Left lobe of liver (tissue), 2 donors: ENCODE measurements around the gene UGT1A9. TPM values are rescaled to one million over a fixed set of nuclear protein-coding genes. Genes with fewer than 3 reads are reported as not detected.
"Not testable (repeated sequence)": the region's sequence is repeated elsewhere in the genome, so short reads cannot be mapped to it uniquely, and the experiment has no call there.

Experiments
- ATAC-seq: fragments of 200-7000 bp; cut with Tn5 transposase; one replicate; pipeline ENCODE4 v1.9.1; 2020; ENCODE audit warnings: mild to moderate bottlenecking, moderate library complexity
- DNase-seq: peaks from one replicate; pipeline ENCODE4 v3.0.0-alpha.2; 2020; ENCODE audit warnings: low spot score
- total RNA-seq: library from RNA; stranded (reverse); gene quantifications from one replicate; pipeline ENCODE4 v1.2.1, GENCODE V29; 2021
- donor health status: DM: no; HTN: no; CAD: no; lungs with moderate emphysema.
- donor health status: DM: no; HTN: yes; CAD: no.

Gene UGT1A9
- total RNA-seq, 1 donor from 2014 or later: 95.1 TPM

GRCh38 chr2:233680361-233681045, 8.8 kb downstream of the UGT1A9 start:
- DNase-seq (no peak), ATAC-seq (peak; percentile 41)

GRCh38 chr2:233681521-233682099, 9.9 kb downstream of the UGT1A9 start, which contains the start of gene UGT1A7:
Gene UGT1A7, plus strand, starts transcription at chr2:233681901. Its CDS starts 37 bp downstream, at chr2:233681938.
- peak; percentile 50 for ATAC-seq
- no peak for DNase-seq

GRCh38 chr2:233684640-233685039, 12.9 kb downstream of the UGT1A9 start:
- no peak for ATAC-seq

GRCh38 chr2:233686928-233687327, 15.2 kb downstream of the UGT1A9 start:
- ATAC-seq (no peak), DNase-seq (no peak)

More at GRCh38 chr2:233684640-233685039, 12.9 kb downstream of the UGT1A9 start:
- DNase-seq: no peak

- DNase-seq (no peak), ATAC-seq (no peak)
These were observed 16.6 kb downstream of the UGT1A9 start for GRCh38 chr2:233688341-233688740.

GRCh38 chr2:233689031-233689430, 17.3 kb downstream of the UGT1A9 start:
- DNase-seq (no peak), ATAC-seq (no peak)

- DNase-seq (no peak), ATAC-seq (no peak)
These were observed 17.8 kb downstream of the UGT1A9 start for GRCh38 chr2:233689501-233689900.

GRCh38 chr2:233690444-233690843, 18.7 kb downstream of the UGT1A9 start:
- DNase-seq: no peak
- no peak for ATAC-seq

GRCh38 chr2:233691443-233692433, 20.0 kb downstream of the UGT1A9 start:
- no peak for ATAC-seq
- no peak for DNase-seq

- DNase-seq: no peak
- ATAC-seq: peak; percentile 69
These were observed 20.9 kb downstream of the UGT1A9 start, which contains the start of gene UGT1A6 for GRCh38 chr2:233692648-233693047. Gene UGT1A6, plus strand, starts transcription at chr2:233692890. Its CDS starts 115 bp downstream, at chr2:233693005.

GRCh38 chr2:233693963-233694362, 22.3 kb downstream of the UGT1A9 start:
- peak; percentile 75 for DNase-seq
- ATAC-seq: peak; percentile 75

GRCh38 chr2:233698740-233699139, 27.0 kb downstream of the UGT1A9 start:
- DNase-seq: no peak
- no peak for ATAC-seq

- DNase-seq (no peak), ATAC-seq (peak; percentile 35)
These were observed 27.8 kb downstream of the UGT1A9 start for GRCh38 chr2:233699424-233700027.

- DNase-seq (peak; percentile 77), ATAC-seq (peak; percentile 86)
These were observed 28.4 kb downstream of the UGT1A9 start for GRCh38 chr2:233700028-233700635.

GRCh38 chr2:233700842-233701241, 29.1 kb downstream of the UGT1A9 start:
- not testable (repeated sequence) for DNase-seq, ATAC-seq

- DNase-seq (no peak), ATAC-seq (no peak)
These were observed 30.5 kb downstream of the UGT1A9 start for GRCh38 chr2:233702238-233702637.

GRCh38 chr2:233705911-233706506, 34.3 kb downstream of the UGT1A9 start:
- ATAC-seq (peak; percentile 92), DNase-seq (peak; percentile 96)

- DNase-seq: no peak
- peak; percentile 7 for ATAC-seq
These were observed 35.0 kb downstream of the UGT1A9 start for GRCh38 chr2:233706720-233707119.

GRCh38 chr2:233707940-233708644, 36.4 kb downstream of the UGT1A9 start:
- DNase-seq: no peak
- no peak for ATAC-seq
